HCT116 (cell line): Measurements from ENCODE around the gene SIRPB1. TPM values are rescaled to one million over a fixed set of nuclear protein-coding genes. Genes with fewer than 3 reads are reported as not detected.
"Not testable (repeated sequence)": the region's sequence is repeated elsewhere in the genome, so short reads cannot be mapped to it uniquely, and the experiment has no call there.

Experiments
- ATAC-seq: fragments of 200-7000 bp; cut with Tn5 transposase; 2 replicates; pipeline ENCODE4 v1.9.1; 2020; ENCODE audit warnings: mild to moderate bottlenecking, moderate library complexity
- BruUV-seq: library from RNA; stranded (reverse); fragments of 400-500 nt; replicated peaks from 2 replicates; lab custom pipeline; 2021; lab: Mats Ljungman, UMichigan
- CTCF ChIA-PET: fragments of 300-600 bp; sonication (Branson Sonifier 250); formaldehyde crosslinking; loops from one replicate; lab custom pipeline; 2021; ENCODE audit warnings: antibody characterized with exemption; lab: Charles Lee
- POLR2A ChIA-PET: fragments of 300-600, 350-600 bp; sonication (Branson Sonifier 250); formaldehyde crosslinking; loops from one replicate; lab custom pipeline; 2021; ENCODE audit warnings: antibody characterized with exemption; lab: Charles Lee
- RAD21 ChIA-PET, 2 experiments: fragments of 300-600 bp; sonication (Branson Sonifier 250); formaldehyde crosslinking; loops; one replicate each; lab custom pipeline; 2023; ENCODE audit warnings: low total read pairs in 2 of 2; ENCODE audit not compliant: uncharacterized antibody in 2 of 2, unreplicated experiment in 2 of 2, low non-redundant PET in 1 of 2; lab: Charles Lee
- DNase-seq: peaks from one replicate; pipeline ENCODE4 v3.0.0-alpha.2; 2010; ENCODE audit warnings: low read depth, low spot score
- H2AFZ ChIP-seq: fragments of 200-600 bp; shearing (Covaris generic), sonication (generic); 2 replicates; pipeline ENCODE4 v1.6.1; 2017; ENCODE audit warnings: low read depth, mixed run types, mixed read lengths, antibody characterized with exemption, low read length; ENCODE audit not compliant: poor library complexity, severe bottlenecking
- H3K27ac ChIP-seq: 2 replicates; pipeline ENCODE4 v1.5.1; 2012; ENCODE audit warnings: low read depth, low read length
- H3K27me3 ChIP-seq: fragments of 200-600 bp; sonication (generic); 2 replicates; pipeline ENCODE4 v1.6.1; 2016; ENCODE audit warnings: mixed run types, low read length, mixed read lengths; ENCODE audit not compliant: insufficient read depth
- H3K36me3 ChIP-seq, 2 experiments: fragments of 200-500 bp in 1 of 2; fragments of 200-600 bp in 1 of 2; sonication (Bioruptor generic) in 1 of 2; sonication (generic) in 1 of 2; 2 replicates each; pipeline versions ENCODE4 v1.5.1 to v1.6.1; 2014 to 2016; ENCODE audit warnings: low read length in 2 of 2, inconsistent platforms in 1 of 2, mixed read lengths in 1 of 2, mixed run types in 1 of 2; ENCODE audit not compliant: insufficient read depth in 2 of 2, control insufficient read depth in 1 of 2
- H3K4me1 ChIP-seq, 2 experiments: fragments of 200-600 bp in 1 of 2; sonication (generic) in 1 of 2; 2 replicates each; pipeline versions ENCODE4 v1.5.1 to v1.6.1; 2012 to 2017; ENCODE audit warnings: low read length in 2 of 2, inconsistent platforms in 1 of 2, mild to moderate bottlenecking in 1 of 2, mixed read lengths in 1 of 2, mixed run types in 1 of 2, moderate library complexity in 1 of 2; ENCODE audit not compliant: insufficient read depth in 2 of 2, control insufficient read depth in 1 of 2
- H3K4me2 ChIP-seq: fragments of 200-600 bp; sonication (generic); 2 replicates; pipeline ENCODE4 v1.6.1; 2017; ENCODE audit warnings: mixed run types, low read length, mixed read lengths
- H3K4me3 ChIP-seq, 2 experiments: fragments of 200-600 bp in 1 of 2; sonication (generic) in 1 of 2; replicated peaks in 1 of 2; 2 replicates each; pipeline ENCODE4 v1.5.1; 2011 to 2016; ENCODE audit warnings: low read length in 2 of 2, control low read depth in 1 of 2, low read depth in 1 of 2, mild to moderate bottlenecking in 1 of 2, mixed read lengths in 1 of 2, mixed run types in 1 of 2
- H3K79me2 ChIP-seq: fragments of 200-600 bp; sonication (generic); 2 replicates; pipeline ENCODE4 v1.6.1; 2017; ENCODE audit warnings: mild to moderate bottlenecking, mixed run types, low read length, moderate library complexity, mixed read lengths; ENCODE audit not compliant: insufficient read depth
- H3K9ac ChIP-seq: fragments of 200-600 bp; sonication (generic); 2 replicates; pipeline ENCODE4 v1.6.1; 2016; ENCODE audit warnings: low read length, mixed read lengths
- H3K9me2 ChIP-seq: fragments of 200-600 bp; sonication (generic), shearing (Covaris generic); 2 replicates; pipeline ENCODE4 v1.6.1; 2017; ENCODE audit warnings: mixed run types, mild to moderate bottlenecking, moderate library complexity; ENCODE audit not compliant: insufficient read depth
- H3K9me3 ChIP-seq, 2 experiments: fragments of 200-500 bp in 1 of 2; fragments of 200-600 bp in 1 of 2; sonication (Bioruptor generic) in 1 of 2; sonication (generic) in 1 of 2; 2 replicates each; pipeline ENCODE4 v1.6.1; 2014 to 2017; ENCODE audit warnings: low read length in 2 of 2, mixed read lengths in 2 of 2, inconsistent platforms in 1 of 2, low read depth in 1 of 2, mild to moderate bottlenecking in 1 of 2, mixed run types in 1 of 2, moderate library complexity in 1 of 2; ENCODE audit not compliant: control insufficient read depth in 1 of 2, insufficient read depth in 1 of 2
- H4K20me1 ChIP-seq: fragments of 200-600 bp; sonication (generic), shearing (Covaris generic); 2 replicates; pipeline ENCODE4 v1.6.1; 2017; ENCODE audit warnings: mixed run types, mild to moderate bottlenecking, moderate library complexity; ENCODE audit not compliant: insufficient read depth
- ATF3 ChIP-seq: IDR thresholded peaks from 2 replicates; pipeline ENCODE4 v1.6.1; 2012
- CBX3 ChIP-seq: IDR thresholded peaks from 2 replicates; pipeline ENCODE4 v1.6.1; 2012; ENCODE audit warnings: low read depth
- EGR1 ChIP-seq: IDR thresholded peaks from 2 replicates; pipeline ENCODE4 v1.6.1; 2012; ENCODE audit warnings: low read depth
- ELF1 ChIP-seq: IDR thresholded peaks from 2 replicates; pipeline ENCODE4 v1.6.1; 2012; ENCODE audit warnings: low read depth, borderline replicate concordance
- EZH2 ChIP-seq: fragments of 200-600 bp; sonication (generic); IDR thresholded peaks from 2 replicates; pipeline ENCODE4 v1.6.1; 2017; ENCODE audit warnings: antibody characterized with exemption, mixed run types
- FOSL1 ChIP-seq: IDR thresholded peaks from 2 replicates; pipeline ENCODE4 v1.6.1; 2012; ENCODE audit warnings: low read depth
- JUND ChIP-seq: IDR thresholded peaks from 2 replicates; pipeline ENCODE4 v1.6.1; 2012
- MAX ChIP-seq: IDR thresholded peaks from 2 replicates; pipeline ENCODE4 v1.6.1; 2012
- POLR2A ChIP-seq: IDR thresholded peaks from 2 replicates; pipeline ENCODE4 v1.7.0; 2011; ENCODE audit warnings: borderline replicate concordance; ENCODE audit not compliant: insufficient read depth, insufficient read length; ENCODE audit errors: extremely low read depth
- POLR2AphosphoS5 ChIP-seq: IDR thresholded peaks from 2 replicates; pipeline ENCODE4 v1.6.1; 2011; ENCODE audit warnings: mild to moderate bottlenecking, low read depth, low read length, moderate library complexity
- RAD21 ChIP-seq: IDR thresholded peaks from 2 replicates; pipeline ENCODE4 v1.6.1; 2012; ENCODE audit warnings: low read depth, mild to moderate bottlenecking
- REST ChIP-seq: IDR thresholded peaks from 2 replicates; pipeline ENCODE4 v1.6.1; 2012; ENCODE audit warnings: low read depth
- SIN3A ChIP-seq: IDR thresholded peaks from 2 replicates; pipeline ENCODE4 v1.6.1; 2012; ENCODE audit warnings: low read depth
- SP1 ChIP-seq: IDR thresholded peaks from 2 replicates; pipeline ENCODE4 v1.6.1; 2012; ENCODE audit warnings: low read depth
- SRF ChIP-seq: IDR thresholded peaks from 2 replicates; pipeline ENCODE4 v1.6.1; 2012; ENCODE audit warnings: low read depth
- TCF7L2 ChIP-seq: IDR thresholded peaks from 2 replicates; pipeline ENCODE4 v1.7.0; 2011; ENCODE audit warnings: borderline replicate concordance, inconsistent platforms; ENCODE audit not compliant: insufficient read depth, insufficient read length; ENCODE audit errors: extremely low read depth
- YY1 ChIP-seq: IDR thresholded peaks from 2 replicates; pipeline ENCODE4 v1.6.1; 2011; ENCODE audit warnings: low read length, low read depth, moderate library complexity, mild to moderate bottlenecking; ENCODE audit not compliant: insufficient replicate concordance; ENCODE audit errors: extremely low read depth
- ZFX ChIP-seq: fragments of 450-650 bp; IDR thresholded peaks from 2 replicates; pipeline ENCODE4 v1.6.1; 2017
- ZNF274 ChIP-seq: fragments of 200-500 bp; sonication (Bioruptor generic); IDR thresholded peaks from 2 replicates; pipeline ENCODE4 v1.6.1; 2014; ENCODE audit warnings: mild to moderate bottlenecking, low read depth, low read length, inconsistent platforms
- intact Hi-C: fragments of 100-400 bp; cut with micrococcal nuclease; formaldehyde crosslinking; loops from 2 replicates; pipeline ENCODE4 v1.10.0; 2022
- total RNA-seq: library from RNA; stranded (reverse); gene quantifications from one replicate; pipeline ENCODE4 v1.2.1, GENCODE V29; 2021; ENCODE audit not compliant: unreplicated experiment

SIRPB1 gene
- total RNA-seq, 1 experiment from 2014 or later: 1.9 TPM

- CTCF ChIA-PET: no interaction called here
- Histone ChIP-seq H3K9me2 (no peaks in the 10 kb centered on the region), H3K9me3 (no peaks in the 10 kb centered on the region), H4K20me1 (no peaks in the 10 kb centered on the region), H3K4me1 (no peaks in the 10 kb centered on the region), H3K79me2 (no peaks in the 10 kb centered on the region), H3K4me3 (no peak overlapping the region), H3K27ac (no peak overlapping the region), H2AFZ (no peak overlapping the region)
- DNase-seq (no peak), ATAC-seq (no peak)
- POLR2A ChIA-PET: no interaction called here
- RAD21 ChIA-PET: no interaction called here
- no TSS peak for BruUV-seq
- intact Hi-C loops: no loop called here
- TF ChIP-seq SIN3A (no peak), JUND (no peak), EZH2 (no peak), FOSL1 (no peak), TCF7L2 (no peak), POLR2AphosphoS5 (no peak), ATF3 (no peak), ELF1 (no peak), SRF (no peak), POLR2A (no peak), ZFX (no peak), REST (no peak), YY1 (no peak), CBX3 (no peak), MAX (no peak), RAD21 (no peak), ZNF274 (no peak), EGR1 (no peak), SP1 (no peak)
- TF ChIP-seq, all 23 proteins: peak for 0
- no peak overlapping the region for H3K9ac ChIP-seq
- H3K36me3 ChIP-seq: no peaks in the 10 kb centered on the region
- no peak overlapping the region for H3K4me2 ChIP-seq
- H3K27me3 ChIP-seq: peaks cover 16% of the 10 kb centered on the region; the same call in 1 of the 2 replicates
Measured at GRCh38 chr20:1644101-1644962, 24.5 kb upstream of the SIRPB1 start.

- H3K9me3 ChIP-seq, BruUV-seq, ATAC-seq, H3K4me1 ChIP-seq, H3K9me2 ChIP-seq, H3K4me2 ChIP-seq, H2AFZ ChIP-seq, intact Hi-C loops, H3K27ac ChIP-seq, H3K79me2 ChIP-seq, H3K36me3 ChIP-seq, H3K9ac ChIP-seq, H3K4me3 ChIP-seq, DNase-seq, POLR2A ChIA-PET, CTCF ChIA-PET, H3K27me3 ChIP-seq, H4K20me1 ChIP-seq, RAD21 ChIA-PET: not testable (repeated sequence)
Measured at GRCh38 chr20:1638643-1639042, 18.8 kb upstream of the SIRPB1 start.
